ENCODE measurements around the gene ABCC4.
"Not testable (repeated sequence)": the region's sequence is repeated elsewhere in the genome, so short reads cannot be mapped to it uniquely, and the experiment has no call there.

The ABCC4 gene

GRCh38 chr13:95298971-95299621, 2.2 kb downstream of the ABCC4 start:
- Histone ChIP-seq H3K4me3 (ENCODE audit: extremely low read depth, insufficient read depth, low read length, poor library complexity, severe bottlenecking) (no peak overlapping the region), H3K27ac (ENCODE audit: low read depth, low read length, severe bottlenecking) (no peak overlapping the region), H3K4me1 (ENCODE audit: control insufficient read depth, insufficient read depth, low read length, poor library complexity, severe bottlenecking) (no peaks in the 10 kb centered on the region), H3K9me3 (ENCODE audit: control insufficient read depth, low read length) (no peaks in the 10 kb centered on the region), H3K36me3 (ENCODE audit: control insufficient read depth, insufficient read depth, low read length) (no peaks in the 10 kb centered on the region)
- 88 to 91% methylated on average over 6 to 9 of the region's 11 CpGs for WGBS, 2 experiments (ENCODE audit: insufficient coverage in 2 of 2)

- no peaks in the 10 kb centered on the region for H3K4me1 ChIP-seq (ENCODE audit: control insufficient read depth, insufficient read depth, low read length, poor library complexity, severe bottlenecking)
- 95 to 96% methylated on average over 3 to 5 of the region's 8 CpGs for WGBS, 2 experiments (ENCODE audit: insufficient coverage in 2 of 2)
- no peak overlapping the region for H3K4me3 ChIP-seq (ENCODE audit: extremely low read depth, insufficient read depth, low read length, poor library complexity, severe bottlenecking)
- H3K9me3 ChIP-seq (ENCODE audit: control insufficient read depth, low read length) = no peaks in the 10 kb centered on the region
- H3K36me3 ChIP-seq (ENCODE audit: control insufficient read depth, insufficient read depth, low read length) = no peaks in the 10 kb centered on the region
- no peak overlapping the region for H3K27ac ChIP-seq (ENCODE audit: low read depth, low read length, severe bottlenecking)
Measured at GRCh38 chr13:95298169-95298965, 2.9 kb downstream of the ABCC4 start.

GRCh38 chr13:95296326-95296925, 4.8 kb downstream of the ABCC4 start:
- WGBS, 2 experiments (ENCODE audit: insufficient coverage in 2 of 2) = 14% methylated on average over 1 of the region's 4 CpGs; no CpG with 5 or more reads in 1 of the 2 experiments
- Histone ChIP-seq H3K36me3 (ENCODE audit: control insufficient read depth, insufficient read depth, low read length) (no peaks in the 10 kb centered on the region), H3K4me3 (ENCODE audit: extremely low read depth, insufficient read depth, low read length, poor library complexity, severe bottlenecking) (no peak overlapping the region), H3K27ac (ENCODE audit: low read depth, low read length, severe bottlenecking) (no peak overlapping the region), H3K4me1 (ENCODE audit: control insufficient read depth, insufficient read depth, low read length, poor library complexity, severe bottlenecking) (no peaks in the 10 kb centered on the region), H3K9me3 (ENCODE audit: control insufficient read depth, low read length) (no peaks in the 10 kb centered on the region)

GRCh38 chr13:95295026-95295425, 6.2 kb downstream of the ABCC4 start:
- no peaks in the 10 kb centered on the region for H3K9me3 ChIP-seq (ENCODE audit: control insufficient read depth, low read length)
- no peaks in the 10 kb centered on the region for H3K4me1 ChIP-seq (ENCODE audit: control insufficient read depth, insufficient read depth, low read length, poor library complexity, severe bottlenecking)
- WGBS, 2 experiments (ENCODE audit: insufficient coverage in 2 of 2) = 94 to 97% methylated on average over 8 of the region's 8 CpGs

DNA sequence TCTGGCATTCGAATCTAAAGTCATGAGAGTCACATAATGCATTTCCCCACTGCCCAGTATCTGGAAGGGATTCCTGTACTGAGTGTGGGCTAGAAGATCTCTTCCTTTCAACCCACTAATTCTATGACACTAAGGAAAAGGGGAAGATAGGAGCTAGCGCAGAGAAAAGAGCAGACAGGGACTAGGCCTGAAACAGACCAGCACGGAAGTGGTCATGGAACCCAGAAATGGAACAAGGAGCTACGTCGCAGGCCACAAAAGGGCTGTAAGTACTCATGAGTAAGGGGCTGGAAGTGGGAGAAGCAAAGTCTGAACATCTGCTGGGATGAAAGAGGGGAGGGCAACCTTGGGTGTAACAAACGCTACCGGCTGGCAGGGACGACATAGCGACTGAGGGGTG, 8.6 kb downstream of the ABCC4 start:
- WGBS, 2 experiments (ENCODE audit: insufficient coverage in 2 of 2) = 92 to 97% methylated on average over 8 of the region's 9 CpGs

More at GRCh38 chr13:95295026-95295425, 6.2 kb downstream of the ABCC4 start:
- no peak overlapping the region for H3K27ac ChIP-seq (ENCODE audit: low read depth, low read length, severe bottlenecking)
- H3K4me3 ChIP-seq (ENCODE audit: extremely low read depth, insufficient read depth, low read length, poor library complexity, severe bottlenecking) = no peak overlapping the region
- H3K36me3 ChIP-seq (ENCODE audit: control insufficient read depth, insufficient read depth, low read length) = no peaks in the 10 kb centered on the region

GRCh38 chr13:95289901-95290300, 11.3 kb downstream of the ABCC4 start:
- not testable (repeated sequence) for H3K9me3 ChIP-seq (ENCODE audit: control insufficient read depth, low read length); H3K4me1 ChIP-seq (ENCODE audit: control insufficient read depth, insufficient read depth, low read length, poor library complexity, severe bottlenecking); H3K36me3 ChIP-seq (ENCODE audit: control insufficient read depth, insufficient read depth, low read length); H3K4me3 ChIP-seq (ENCODE audit: extremely low read depth, insufficient read depth, low read length, poor library complexity, severe bottlenecking); H3K27ac ChIP-seq (ENCODE audit: low read depth, low read length, severe bottlenecking)
- no CpG with 5 or more reads among the region's 4 CpGs for WGBS, 2 experiments (ENCODE audit: insufficient coverage in 2 of 2)

More for the DNA sequence above, 8.6 kb downstream of the ABCC4 start:
- no peak overlapping the region for H3K27ac ChIP-seq (ENCODE audit: low read depth, low read length, severe bottlenecking)
- no peaks in the 10 kb centered on the region for H3K4me1 ChIP-seq (ENCODE audit: control insufficient read depth, insufficient read depth, low read length, poor library complexity, severe bottlenecking)
- no peak overlapping the region for H3K4me3 ChIP-seq (ENCODE audit: extremely low read depth, insufficient read depth, low read length, poor library complexity, severe bottlenecking)
- no peaks in the 10 kb centered on the region for H3K9me3 ChIP-seq (ENCODE audit: control insufficient read depth, low read length)
- H3K36me3 ChIP-seq (ENCODE audit: control insufficient read depth, insufficient read depth, low read length) = no peaks in the 10 kb centered on the region

DNA sequence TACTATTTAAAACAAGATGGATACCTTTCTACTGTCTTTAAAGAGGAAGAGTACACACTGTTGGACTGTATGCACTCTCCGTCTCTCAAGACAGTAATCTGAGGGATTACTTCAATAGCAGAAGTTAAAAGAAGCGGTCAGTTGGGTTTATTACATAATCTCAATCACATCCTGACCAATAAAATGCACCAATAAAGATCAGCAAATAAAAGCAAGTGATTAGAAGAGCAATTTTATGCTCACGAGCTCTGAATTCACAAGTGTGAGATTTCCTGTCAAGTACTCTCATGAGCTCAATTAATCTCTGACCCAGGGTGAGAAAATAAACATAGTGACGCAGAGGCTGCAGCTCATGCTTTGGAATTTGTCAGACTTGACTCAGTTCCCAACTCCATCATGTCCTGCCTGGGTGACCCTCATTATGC, 12.2 kb downstream of the ABCC4 start:
- 94 to 100% methylated on average over 3 of the region's 4 CpGs for WGBS, 2 experiments (ENCODE audit: insufficient coverage in 2 of 2)
- H3K36me3 ChIP-seq (ENCODE audit: control insufficient read depth, insufficient read depth, low read length) = no peaks in the 10 kb centered on the region
- no peaks in the 10 kb centered on the region for H3K4me1 ChIP-seq (ENCODE audit: control insufficient read depth, insufficient read depth, low read length, poor library complexity, severe bottlenecking)
- H3K9me3 ChIP-seq (ENCODE audit: control insufficient read depth, low read length) = no peaks in the 10 kb centered on the region
- H3K27ac ChIP-seq (ENCODE audit: low read depth, low read length, severe bottlenecking) = no peak overlapping the region
- H3K4me3 ChIP-seq (ENCODE audit: extremely low read depth, insufficient read depth, low read length, poor library complexity, severe bottlenecking) = no peak overlapping the region

- H3K9me3 ChIP-seq (ENCODE audit: control insufficient read depth, low read length) = no peaks in the 10 kb centered on the region
- H3K4me1 ChIP-seq (ENCODE audit: control insufficient read depth, insufficient read depth, low read length, poor library complexity, severe bottlenecking) = peaks cover 16% of the 10 kb centered on the region
- H3K4me3 ChIP-seq (ENCODE audit: extremely low read depth, insufficient read depth, low read length, poor library complexity, severe bottlenecking) = no peak overlapping the region
- H3K36me3 ChIP-seq (ENCODE audit: control insufficient read depth, insufficient read depth, low read length) = no peaks in the 10 kb centered on the region
- no peak overlapping the region for H3K27ac ChIP-seq (ENCODE audit: low read depth, low read length, severe bottlenecking)
- WGBS, 2 experiments (ENCODE audit: insufficient coverage in 2 of 2) = 97 to 100% methylated on average over 2 to 3 of the region's 4 CpGs
Measured at GRCh38 chr13:95284436-95284835, 16.8 kb downstream of the ABCC4 start.

DNA sequence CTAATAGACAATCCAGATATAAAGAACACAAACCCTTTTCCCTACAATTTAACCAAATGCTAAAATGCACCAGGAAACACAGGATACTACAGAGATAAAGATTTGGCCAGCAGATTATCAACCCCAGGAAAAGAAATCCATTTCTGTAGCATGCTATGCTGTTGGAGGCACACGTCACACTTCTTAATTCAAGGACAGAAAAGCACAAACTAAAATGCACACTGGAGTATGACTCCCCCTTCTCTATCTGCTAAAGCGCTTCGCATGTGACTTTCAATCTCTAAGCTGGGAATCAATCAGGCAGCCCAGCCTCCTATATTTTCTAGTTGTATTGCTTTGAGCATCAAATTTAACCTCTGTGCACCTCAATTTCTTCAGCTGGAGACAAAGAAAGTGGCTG, 22.2 kb downstream of the ABCC4 start:
- Histone ChIP-seq H3K27ac (ENCODE audit: low read depth, low read length, severe bottlenecking) (no peak overlapping the region), H3K36me3 (ENCODE audit: control insufficient read depth, insufficient read depth, low read length) (no peaks in the 10 kb centered on the region), H3K9me3 (ENCODE audit: control insufficient read depth, low read length) (no peaks in the 10 kb centered on the region), H3K4me1 (ENCODE audit: control insufficient read depth, insufficient read depth, low read length, poor library complexity, severe bottlenecking) (peaks cover 22% of the 10 kb centered on the region), H3K4me3 (ENCODE audit: extremely low read depth, insufficient read depth, low read length, poor library complexity, severe bottlenecking) (no peak overlapping the region)
- 96 to 100% methylated on average over 2 to 3 of the region's 3 CpGs for WGBS, 2 experiments (ENCODE audit: insufficient coverage in 2 of 2)

DNA sequence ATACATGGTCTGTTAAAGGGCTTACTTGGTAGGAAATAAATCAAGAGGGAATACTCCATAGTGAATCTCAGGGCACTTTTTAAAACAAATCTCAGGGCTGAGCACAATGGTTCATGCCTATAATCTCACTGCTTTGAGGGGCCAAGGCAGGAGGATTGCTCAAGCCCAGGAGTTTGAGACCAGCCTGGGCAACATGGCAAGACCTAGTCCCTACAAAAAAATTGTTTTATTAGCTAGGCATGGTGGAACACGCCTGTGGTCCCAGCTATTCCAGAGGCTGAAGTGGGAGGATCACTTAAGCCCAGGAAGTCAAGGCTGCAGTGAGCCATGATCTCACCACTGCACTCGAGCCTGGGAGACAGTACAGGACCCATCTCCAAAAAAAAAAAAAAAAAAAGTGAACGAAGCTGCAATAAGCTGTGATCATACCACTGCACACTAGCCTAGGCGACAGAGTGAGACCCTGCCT, 25.2 kb downstream of the ABCC4 start:
- 92 to 96% methylated on average over 1 to 2 of the region's 4 CpGs for WGBS, 2 experiments (ENCODE audit: insufficient coverage in 2 of 2)
- peaks cover 25% of the 10 kb centered on the region for H3K4me1 ChIP-seq (ENCODE audit: control insufficient read depth, insufficient read depth, low read length, poor library complexity, severe bottlenecking)
- no peaks in the 10 kb centered on the region for H3K9me3 ChIP-seq (ENCODE audit: control insufficient read depth, low read length)
- no peak overlapping the region for H3K4me3 ChIP-seq (ENCODE audit: extremely low read depth, insufficient read depth, low read length, poor library complexity, severe bottlenecking)
- no peak overlapping the region for H3K27ac ChIP-seq (ENCODE audit: low read depth, low read length, severe bottlenecking)
- no peaks in the 10 kb centered on the region for H3K36me3 ChIP-seq (ENCODE audit: control insufficient read depth, insufficient read depth, low read length)

Data from mesodermal cell (in vitro differentiated cells).